Osteoblast (primary cell): ENCODE measurements around the gene HPCA. TPM values are rescaled to one million over a fixed set of nuclear protein-coding genes. Genes with fewer than 3 reads are reported as not detected.
A peak's percentile ranks its signal among the peaks of the same experiment; 100 is the strongest.

Experiments used
- DNase-seq: peaks from one replicate; pipeline ENCODE4 v3.0.0; 2011; ENCODE audit warnings: low spot score, mixed read lengths; ENCODE audit not compliant: insufficient read length; ENCODE audit errors: missing footprints
- H2AFZ ChIP-seq: 2 replicates; pipeline ENCODE4 v1.6.0; 2011; ENCODE audit warnings: mild to moderate bottlenecking, low read length
- H3K27ac ChIP-seq: 2 replicates; pipeline ENCODE4 v1.5.1; 2011; ENCODE audit warnings: mild to moderate bottlenecking, low read depth, low read length, moderate library complexity
- H3K27me3 ChIP-seq: 2 replicates; pipeline ENCODE4 v1.6.0; 2012; ENCODE audit warnings: mild to moderate bottlenecking, control low read depth, inconsistent platforms, low read length, moderate library complexity; ENCODE audit not compliant: insufficient read depth
- H3K36me3 ChIP-seq: 2 replicates; pipeline ENCODE4 v1.5.1; 2011; ENCODE audit warnings: mild to moderate bottlenecking, low read length, control low read depth, moderate library complexity; ENCODE audit not compliant: insufficient read depth
- H3K4me1 ChIP-seq: 2 replicates; pipeline ENCODE4 v1.5.1; 2011; ENCODE audit warnings: mild to moderate bottlenecking, low read length, control low read depth, moderate library complexity; ENCODE audit not compliant: insufficient read depth
- H3K4me2 ChIP-seq: 2 replicates; pipeline ENCODE4 v1.6.0; 2011; ENCODE audit warnings: mild to moderate bottlenecking, low read length; ENCODE audit not compliant: insufficient read depth
- H3K4me3 ChIP-seq: fragments of 200-600 bp; sonication (generic); 3 replicates; pipeline ENCODE4 v1.5.1; 2012; ENCODE audit warnings: mild to moderate bottlenecking, low read length, inconsistent platforms; ENCODE audit not compliant: insufficient read depth
- H3K79me2 ChIP-seq: 2 replicates; pipeline ENCODE4 v1.6.0; 2012; ENCODE audit warnings: mild to moderate bottlenecking, low read length, control low read depth, inconsistent platforms; ENCODE audit not compliant: insufficient read depth
- H3K9me3 ChIP-seq: 2 replicates; pipeline ENCODE4 v1.5.1; 2011; ENCODE audit warnings: low read depth, low read length, control low read depth
- H4K20me1 ChIP-seq: 2 replicates; pipeline ENCODE4 v1.6.0; 2012; ENCODE audit warnings: mild to moderate bottlenecking, low read length, control low read depth; ENCODE audit not compliant: insufficient read depth
- total RNA-seq: library from RNA; depleted of rRNA; stranded (reverse); fragments of >200 nt; gene quantifications from 2 replicates; pipeline ENCODE4 v1.2.3, GENCODE V29; 2012
- TF ChIP-seq, protein P1 (sequence below): IDR thresholded peaks from 2 replicates; pipeline ENCODE4 v1.5.1; 2011; ENCODE audit warnings: mild to moderate bottlenecking, low read depth, low read length, moderate library complexity; ENCODE audit errors: extremely low read depth

HPCA gene
- total RNA-seq, 1 donor: not detected

DNA sequence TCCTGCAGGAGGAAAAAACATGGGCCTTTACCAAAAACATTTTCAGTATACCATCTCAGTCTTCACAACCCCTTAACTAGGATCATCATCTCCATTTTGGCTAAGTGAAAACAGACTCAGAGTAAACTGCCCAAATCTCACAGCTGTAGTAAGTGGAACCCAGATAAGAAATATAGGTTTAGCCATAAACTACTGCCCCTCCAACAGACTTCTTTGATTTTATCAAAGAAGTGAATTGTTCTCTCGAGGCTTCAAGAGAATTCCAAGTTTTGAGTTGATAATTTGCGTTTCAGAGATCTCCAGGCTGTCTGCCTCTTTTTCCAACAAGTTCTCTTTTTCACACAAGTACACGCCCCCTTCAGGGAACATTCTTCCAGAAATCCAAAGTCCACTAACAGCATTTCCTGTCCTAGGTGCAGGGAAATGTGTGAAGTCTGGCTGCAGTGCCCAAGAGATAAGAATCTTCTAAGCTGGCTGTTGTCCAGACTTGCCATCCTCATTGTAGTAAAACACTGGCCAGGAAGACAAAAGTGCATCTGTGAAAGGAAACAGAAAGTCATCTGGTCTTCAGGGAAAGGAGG lies 47.5 kb downstream of the HPCA start:
- no peaks in the 10 kb centered on the region for H4K20me1 ChIP-seq
- H3K4me3 ChIP-seq: no peak overlapping the region
- H3K27ac ChIP-seq: peak overlapping the region; percentile 7
- no peaks in the 10 kb centered on the region for H3K4me1 ChIP-seq
- TF ChIP-seq, protein P1, sequence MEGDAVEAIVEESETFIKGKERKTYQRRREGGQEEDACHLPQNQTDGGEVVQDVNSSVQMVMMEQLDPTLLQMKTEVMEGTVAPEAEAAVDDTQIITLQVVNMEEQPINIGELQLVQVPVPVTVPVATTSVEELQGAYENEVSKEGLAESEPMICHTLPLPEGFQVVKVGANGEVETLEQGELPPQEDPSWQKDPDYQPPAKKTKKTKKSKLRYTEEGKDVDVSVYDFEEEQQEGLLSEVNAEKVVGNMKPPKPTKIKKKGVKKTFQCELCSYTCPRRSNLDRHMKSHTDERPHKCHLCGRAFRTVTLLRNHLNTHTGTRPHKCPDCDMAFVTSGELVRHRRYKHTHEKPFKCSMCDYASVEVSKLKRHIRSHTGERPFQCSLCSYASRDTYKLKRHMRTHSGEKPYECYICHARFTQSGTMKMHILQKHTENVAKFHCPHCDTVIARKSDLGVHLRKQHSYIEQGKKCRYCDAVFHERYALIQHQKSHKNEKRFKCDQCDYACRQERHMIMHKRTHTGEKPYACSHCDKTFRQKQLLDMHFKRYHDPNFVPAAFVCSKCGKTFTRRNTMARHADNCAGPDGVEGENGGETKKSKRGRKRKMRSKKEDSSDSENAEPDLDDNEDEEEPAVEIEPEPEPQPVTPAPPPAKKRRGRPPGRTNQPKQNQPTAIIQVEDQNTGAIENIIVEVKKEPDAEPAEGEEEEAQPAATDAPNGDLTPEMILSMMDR: no peak
- no peaks in the 10 kb centered on the region for H3K27me3 ChIP-seq
- peaks cover 23% of the 10 kb centered on the region for H3K36me3 ChIP-seq
- no peak for DNase-seq
- H3K4me2 ChIP-seq: no peak overlapping the region
- H3K79me2 ChIP-seq: no peaks in the 10 kb centered on the region
- no peak overlapping the region for H2AFZ ChIP-seq
- H3K9me3 ChIP-seq: no peaks in the 10 kb centered on the region

DNA sequence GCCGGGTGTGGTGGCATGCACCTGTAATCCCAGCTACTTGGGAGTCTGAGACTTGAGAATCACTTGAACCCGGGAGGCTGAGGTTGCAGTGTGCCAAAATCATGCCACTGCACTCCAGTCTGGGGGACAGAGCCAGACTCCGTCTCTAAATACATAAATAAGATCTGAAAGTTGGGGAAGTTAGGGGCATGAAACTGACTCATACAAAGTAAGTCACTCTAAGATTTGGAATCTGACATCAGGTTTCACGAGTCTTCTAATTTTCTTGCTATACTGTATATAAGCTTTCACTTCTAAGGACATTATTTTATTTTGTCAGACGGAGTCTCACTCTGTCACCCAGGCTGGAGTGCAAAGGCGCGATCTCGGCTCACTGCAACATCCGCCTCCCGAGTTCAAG lies 48.2 kb downstream of the HPCA start:
- Histone ChIP-seq H3K27me3 (no peaks in the 10 kb centered on the region), H3K27ac (no peak overlapping the region), H2AFZ (no peak overlapping the region), H3K4me1 (peaks cover 3% of the 10 kb centered on the region), H3K79me2 (no peaks in the 10 kb centered on the region), H3K9me3 (no peaks in the 10 kb centered on the region), H3K4me3 (no peak overlapping the region), H3K36me3 (peaks cover 23% of the 10 kb centered on the region), H3K4me2 (no peak overlapping the region), H4K20me1 (no peaks in the 10 kb centered on the region)
- DNase-seq: no peak
- TF ChIP-seq, protein P1: no peak

GRCh38 chr1:32937061-32937460 lies 50.8 kb downstream of the HPCA start:
- H3K36me3 ChIP-seq: peaks cover 26% of the 10 kb centered on the region
- no peak for DNase-seq
- H3K79me2 ChIP-seq: no peaks in the 10 kb centered on the region
- peaks cover 7% of the 10 kb centered on the region for H4K20me1 ChIP-seq
- no peak overlapping the region for H3K4me3 ChIP-seq
- no peaks in the 10 kb centered on the region for H3K27me3 ChIP-seq
- TF ChIP-seq, protein P1: no peak
- no peak overlapping the region for H3K4me2 ChIP-seq
- no peaks in the 10 kb centered on the region for H3K9me3 ChIP-seq
- no peak overlapping the region for H3K27ac ChIP-seq
- H2AFZ ChIP-seq: no peak overlapping the region
- H3K4me1 ChIP-seq: peaks cover 20% of the 10 kb centered on the region

DNA sequence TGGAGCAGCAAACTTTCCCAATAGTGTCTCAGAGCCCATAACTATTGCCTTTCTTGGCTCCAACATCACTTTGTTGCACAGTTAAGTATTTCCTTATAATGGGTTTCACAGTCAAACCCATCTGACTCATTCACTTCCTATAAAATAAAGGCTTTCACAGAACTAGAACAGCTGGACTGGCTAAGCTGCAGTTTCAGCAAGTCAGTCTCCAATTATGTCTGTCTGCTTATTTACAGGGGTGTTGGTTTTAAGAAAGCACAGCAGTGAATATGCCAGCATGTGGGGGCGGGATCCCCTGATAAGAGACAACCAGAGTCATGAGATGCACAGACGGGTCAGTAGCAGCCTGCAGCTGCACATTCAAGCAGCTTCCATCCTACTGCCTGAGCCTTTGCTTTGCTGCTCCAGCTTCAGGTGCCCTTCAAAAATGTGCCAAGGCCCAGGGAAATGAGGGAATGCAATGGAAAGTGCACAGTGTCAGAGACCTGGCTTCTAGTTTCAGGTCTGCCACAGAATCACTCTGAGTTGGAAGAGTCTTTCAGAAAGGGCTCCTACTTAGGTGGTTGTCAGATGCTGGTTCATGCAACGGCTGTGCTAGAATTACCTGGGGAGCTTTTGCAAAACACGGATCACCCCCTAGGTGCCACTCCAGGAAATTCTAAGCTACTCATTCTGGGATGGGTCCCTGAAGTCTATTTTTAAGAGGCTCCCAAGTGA lies 53.5 kb downstream of the HPCA start:
- H3K27ac ChIP-seq: peak overlapping the region; percentile 9
- H3K4me3 ChIP-seq: no peak overlapping the region
- DNase-seq: peak; percentile 92
- no peaks in the 10 kb centered on the region for H3K79me2 ChIP-seq
- peaks cover 20% of the 10 kb centered on the region for H3K4me1 ChIP-seq
- no peaks in the 10 kb centered on the region for H3K27me3 ChIP-seq
- no peaks in the 10 kb centered on the region for H3K9me3 ChIP-seq
- peak overlapping the region; percentile 19 for H3K4me2 ChIP-seq
- peaks cover 42% of the 10 kb centered on the region for H3K36me3 ChIP-seq
- H2AFZ ChIP-seq: no peak overlapping the region
- H4K20me1 ChIP-seq: peaks cover 7% of the 10 kb centered on the region
- TF ChIP-seq, protein P1: no peak
